HG02970 (cell line): ENCODE data around the gene HMOX2.
A peak's percentile ranks its signal among the peaks of the same experiment; 100 is the strongest.

ENCODE experiments used
- ATAC-seq: cut with Tn5 transposase; IDR thresholded peaks from one replicate; pipeline ENCODE4 v1.9.1; 2021; ENCODE audit warnings: mild to moderate bottlenecking, moderate library complexity, moderate number of reproducible peaks; ENCODE audit not compliant: unreplicated experiment, low FRiP score

The HMOX2 gene

GRCh38 chr16:4520913-4521312 lies 44.7 kb downstream of the HMOX2 start:
- no peak for ATAC-seq

GRCh38 chr16:4522051-4522581 lies 45.9 kb downstream of the HMOX2 start:
- no peak for ATAC-seq

- ATAC-seq, result no peak
These were observed 47.5 kb downstream of the HMOX2 start for GRCh38 chr16:4523686-4524085.

GRCh38 chr16:4524571-4524970 lies 48.4 kb downstream of the HMOX2 start:
- ATAC-seq, result no peak

- no peak for ATAC-seq
These were observed 48.9 kb downstream of the HMOX2 start for GRCh38 chr16:4525069-4525468.

- ATAC-seq, result no peak
These were observed 49.6 kb downstream of the HMOX2 start for GRCh38 chr16:4525634-4526277.

GRCh38 chr16:4529085-4530060 lies 53.2 kb downstream of the HMOX2 start:
- ATAC-seq, result no peak

GRCh38 chr16:4531811-4532210 lies 55.6 kb downstream of the HMOX2 start:
- ATAC-seq, result no peak

- ATAC-seq, result no peak
These were observed 56.0 kb downstream of the HMOX2 start for GRCh38 chr16:4532238-4532637.

- ATAC-seq, result no peak
These were observed 57.3 kb downstream of the HMOX2 start for GRCh38 chr16:4533490-4533889.

GRCh38 chr16:4534151-4534790 lies 58.1 kb downstream of the HMOX2 start:
- no peak for ATAC-seq

- no peak for ATAC-seq
These were observed 59.5 kb downstream of the HMOX2 start for GRCh38 chr16:4535627-4536108.

GRCh38 chr16:4536391-4537106 lies 60.4 kb downstream of the HMOX2 start:
- ATAC-seq, result no peak

- ATAC-seq, result peak; percentile 1
These were observed 61.5 kb downstream of the HMOX2 start for GRCh38 chr16:4537376-4538343.

- peak; percentile 74 for ATAC-seq
These were observed 62.4 kb downstream of the HMOX2 start, which contains the start of gene CDIP1 for GRCh38 chr16:4538350-4539235. Gene CDIP1 (minus strand): TSS chr16:4538773. CDS start chr16:4514130, 24,643 bp downstream.

- no peak for ATAC-seq
These were observed 63.6 kb downstream of the HMOX2 start for GRCh38 chr16:4539716-4540284.

GRCh38 chr16:4544473-4544872 lies 68.3 kb downstream of the HMOX2 start:
- no peak for ATAC-seq

- no peak for ATAC-seq
These were observed 71.9 kb downstream of the HMOX2 start for GRCh38 chr16:4548124-4548523.
